ENCODE data around the gene SGCG.

- TF ChIP-seq CTCF (conservative IDR thresholded peaks at IDR 0.05; ENCODE audit: low read length) (no peak), EZH2phosphoT487 (IDR thresholded peaks at IDR 0.05; ENCODE audit: borderline replicate concordance) (no peak)
Measured at GRCh38 chr13:23144431-23144830, 36.3 kb upstream of the SGCG start.

All from Loucy (cell line).